Measurements from ENCODE around the gene LCE1C.

The LCE1C gene, protein sequence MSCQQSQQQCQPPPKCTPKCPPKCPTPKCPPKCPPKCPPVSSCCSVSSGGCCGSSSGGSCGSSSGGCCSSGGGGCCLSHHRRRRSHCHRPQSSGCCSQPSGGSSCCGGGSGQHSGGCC

DNA sequence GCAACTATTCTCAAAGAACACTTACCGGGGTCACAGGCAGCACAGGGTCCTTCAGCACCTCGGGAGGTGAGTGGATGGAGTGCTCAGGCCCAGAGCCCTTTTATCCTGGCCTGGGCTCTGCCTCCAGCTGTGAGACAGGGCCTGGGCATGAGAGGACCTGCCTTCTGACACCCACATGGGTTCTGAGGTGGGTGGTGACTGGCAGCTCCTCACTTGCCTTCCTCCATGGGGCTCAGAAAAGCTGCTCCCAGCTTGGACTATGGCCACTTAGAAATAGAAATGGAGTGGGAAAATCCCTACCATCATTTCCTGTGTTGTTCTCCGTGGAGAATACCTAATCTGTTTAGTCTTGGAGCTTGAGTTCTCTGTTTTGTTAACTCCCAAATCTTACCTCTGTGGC is at the start of gene LCE1C:
Gene LCE1C, minus strand, starts transcription at position 76 of the 400 bp plus-strand sequence. CDS start 1,173 bp downstream, outside the sequence.
- no peak for DNase-seq

DNA sequence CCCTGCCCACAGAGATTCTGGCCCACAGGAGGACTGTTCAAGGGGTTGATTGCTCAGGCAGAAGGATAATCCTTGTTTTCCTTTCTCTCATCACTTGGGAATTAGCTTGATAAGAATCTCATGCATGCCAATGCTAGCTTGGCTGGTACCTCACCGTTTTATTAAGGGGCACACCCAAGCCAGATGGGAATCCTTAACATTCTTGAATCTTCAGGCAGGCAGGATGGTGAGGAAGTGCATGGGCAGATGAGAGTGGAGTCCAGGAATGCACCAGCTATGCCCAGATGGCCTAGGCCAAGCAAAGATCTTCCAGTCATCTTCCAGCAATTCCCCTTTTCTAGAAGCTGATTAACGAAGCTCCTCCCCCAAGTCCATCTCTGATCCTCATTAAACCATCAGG is 49.2 kb upstream of the LCE1C start:
- DNase-seq, result no peak

DNA sequence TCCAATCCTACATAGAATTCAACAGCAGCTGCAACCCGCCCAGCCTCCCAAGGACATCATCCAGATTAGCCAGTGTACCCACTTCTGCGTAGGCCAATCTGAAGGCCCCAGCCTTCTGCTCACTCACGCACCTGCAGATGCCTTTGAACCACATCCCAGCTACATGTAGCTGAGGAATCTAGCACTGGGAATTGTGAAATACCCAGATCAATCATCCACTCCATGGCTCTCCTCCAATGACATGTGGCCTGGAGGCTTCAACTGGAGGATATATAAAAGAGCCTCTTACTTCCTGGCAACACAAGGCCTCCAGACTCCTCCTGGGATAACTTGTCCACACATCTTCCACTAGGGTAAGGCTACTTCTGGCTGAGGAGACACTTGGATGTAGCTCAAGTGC is 36.1 kb upstream of the LCE1C start, which contains the start of gene LCE6A:
Gene LCE6A, plus strand, starts transcription at position 301 of the 400 bp plus-strand sequence. CDS start 665 bp downstream, outside the sequence.
- no peak for DNase-seq

DNA sequence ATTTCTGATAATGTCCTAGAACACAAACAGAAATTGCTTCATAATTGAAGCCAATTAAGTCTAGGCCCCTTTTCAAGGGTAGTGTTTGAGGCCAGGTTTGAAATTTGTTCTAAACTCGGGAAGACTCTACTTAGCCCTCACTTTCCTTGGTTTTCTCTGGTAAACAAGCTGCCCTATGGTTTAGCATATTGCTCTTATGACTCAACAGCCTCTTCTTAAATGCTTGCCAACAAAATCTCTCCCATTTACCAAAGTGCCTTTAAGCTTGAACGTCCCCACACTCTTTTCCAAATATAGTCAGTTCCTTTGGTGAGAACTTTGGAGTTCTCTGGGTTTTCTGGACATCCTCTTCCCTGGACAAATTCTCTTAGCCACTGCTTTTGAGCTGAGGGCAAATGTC is 30.4 kb upstream of the LCE1C start:
- no peak for DNase-seq

DNA sequence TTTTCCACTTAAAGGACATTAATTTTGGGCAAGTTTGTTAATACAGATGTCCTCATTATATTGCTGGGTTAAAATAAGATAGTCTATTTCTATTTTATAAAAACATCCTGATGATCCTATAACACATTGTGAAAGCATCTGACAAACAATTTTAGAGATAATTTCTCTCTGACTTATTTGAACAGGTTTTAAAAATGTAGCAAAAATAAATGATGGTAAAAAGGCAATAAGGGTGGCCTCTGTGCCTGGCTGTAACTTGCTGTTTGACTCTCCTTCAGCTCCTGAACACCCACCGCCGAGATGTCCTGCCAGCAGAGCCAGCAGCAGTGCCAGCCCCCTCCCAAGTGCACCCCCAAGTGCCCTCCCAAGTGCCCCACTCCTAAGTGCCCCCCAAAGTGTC is 20.7 kb upstream of the LCE1C start, which contains the start of gene LCE1A:
Gene LCE1A, plus strand, starts transcription at position 301 of the 400 bp plus-strand sequence. Its CDS starts 0 bp downstream, at position 301.
- DNase-seq, result no peak

DNA sequence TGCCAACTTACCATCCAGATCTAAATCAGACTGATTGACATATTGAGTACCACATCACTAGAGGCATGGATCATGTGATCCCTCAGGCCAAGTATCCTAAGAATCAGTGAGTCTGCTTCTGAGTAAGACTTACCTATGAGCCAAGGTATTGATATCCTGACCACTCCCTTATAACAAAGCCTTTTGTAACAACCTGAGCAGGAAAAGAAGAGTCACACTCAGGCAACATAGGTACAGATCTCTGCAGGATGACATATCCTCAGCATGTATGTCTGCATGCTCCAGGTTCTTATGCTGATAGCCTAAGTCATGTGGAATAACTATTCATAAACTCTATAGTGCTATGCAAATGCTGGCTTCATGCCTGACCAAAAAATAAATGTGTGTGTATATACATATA is 18.5 kb upstream of the LCE1C start:
- no peak for DNase-seq

DNA sequence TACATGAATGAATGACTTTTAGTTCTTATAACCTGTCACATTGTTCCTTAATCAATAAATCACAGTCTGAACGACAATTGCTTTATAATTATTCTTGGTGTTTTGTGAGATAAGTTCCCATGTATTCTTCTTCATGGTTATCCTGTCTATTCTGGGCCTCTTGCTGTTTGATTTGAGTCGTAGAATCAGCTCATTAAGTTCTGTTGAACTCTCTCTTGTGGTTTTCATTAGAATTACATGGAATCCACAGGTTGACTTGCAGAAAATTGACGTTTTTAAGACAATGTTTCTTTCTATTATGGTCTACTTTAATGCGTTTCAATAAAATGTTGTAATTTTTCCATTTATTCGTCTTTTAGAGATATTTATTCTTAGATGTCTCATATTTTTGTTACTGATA is 16.8 kb upstream of the LCE1C start:
- DNase-seq, result no peak

DNA sequence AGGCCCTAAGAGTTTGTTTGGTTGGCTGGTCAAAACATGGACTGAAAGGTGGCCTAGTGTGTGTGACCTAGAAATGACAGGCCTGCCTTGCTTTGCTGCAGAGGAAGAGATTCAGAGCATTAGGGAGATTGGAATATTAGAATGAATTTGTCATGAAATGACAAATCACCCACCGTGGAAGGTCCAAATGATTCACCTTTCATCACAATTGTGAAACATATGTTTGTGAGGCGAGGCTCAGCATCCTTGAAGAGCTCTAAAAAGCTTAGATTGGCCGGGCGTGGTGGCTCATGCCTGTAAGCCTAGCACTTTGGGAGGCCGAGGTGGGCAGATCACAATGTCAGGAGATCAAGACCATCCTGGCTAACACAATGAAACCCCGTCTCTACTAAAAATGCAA is 10.9 kb upstream of the LCE1C start:
- DNase-seq, result no peak

DNA sequence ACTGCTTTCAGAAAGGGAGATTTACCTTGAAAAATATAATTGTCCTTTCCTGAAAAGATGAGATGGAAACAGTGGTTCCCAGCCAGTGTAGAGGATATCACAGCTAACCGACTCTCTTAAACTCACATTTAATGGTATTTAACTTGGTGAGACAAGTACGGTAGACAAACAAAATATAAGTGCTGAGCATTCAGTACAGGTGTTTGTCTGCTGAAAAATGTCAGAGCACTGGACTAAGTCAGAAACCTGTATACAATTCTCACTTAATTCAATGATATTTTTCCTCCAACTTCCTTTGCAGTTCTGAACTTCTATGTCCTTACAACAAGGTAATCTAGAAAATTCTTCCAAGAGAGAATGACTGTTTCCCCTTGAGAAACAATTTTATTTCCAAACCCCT is 5.2 kb upstream of the LCE1C start, which contains the start of gene LCE1B:
Gene LCE1B, plus strand, starts transcription at position 301 of the 400 bp plus-strand sequence. CDS start 476 bp downstream, outside the sequence.
- DNase-seq, result no peak

DNA sequence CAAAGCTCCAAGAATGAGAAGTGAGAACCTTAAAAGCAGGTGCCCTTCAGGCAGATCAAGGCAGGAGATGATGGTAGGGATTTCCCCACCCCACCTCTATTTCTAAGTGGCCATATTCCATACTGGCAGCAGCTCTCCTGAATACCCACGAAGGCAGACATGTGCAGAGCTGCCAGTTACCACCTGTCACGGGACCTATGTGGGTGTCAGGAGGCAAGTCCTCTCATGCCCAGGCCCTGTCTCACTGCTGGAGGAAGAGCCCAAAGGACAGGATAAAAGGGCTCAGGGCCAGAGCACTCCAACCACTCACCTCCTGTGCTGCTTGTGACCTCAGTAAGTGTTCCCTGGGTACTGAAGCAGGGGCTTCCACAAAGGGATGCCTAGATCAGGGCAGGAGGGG is 4.6 kb upstream of the LCE1C start:
- no peak for DNase-seq

DNA sequence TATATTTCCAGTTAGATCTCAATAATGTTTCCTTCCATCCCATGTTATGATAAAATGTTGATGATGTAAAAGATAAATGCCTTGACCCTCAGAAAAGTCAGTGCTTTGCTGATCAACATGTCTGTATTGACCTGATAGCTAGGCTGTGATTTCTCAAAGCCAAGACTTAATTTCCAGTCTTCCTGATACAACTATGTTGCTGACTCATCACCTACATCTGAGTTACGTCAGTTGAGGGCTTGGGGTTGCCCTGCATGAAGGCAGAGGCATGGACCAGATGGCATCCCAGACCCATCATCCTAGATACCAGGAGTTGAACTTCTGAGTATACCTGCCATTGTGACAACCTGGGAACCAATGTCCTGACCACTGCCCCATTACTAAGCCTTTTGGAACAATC is 5.1 kb downstream of the LCE1C start:
- DNase-seq, result no peak

DNA sequence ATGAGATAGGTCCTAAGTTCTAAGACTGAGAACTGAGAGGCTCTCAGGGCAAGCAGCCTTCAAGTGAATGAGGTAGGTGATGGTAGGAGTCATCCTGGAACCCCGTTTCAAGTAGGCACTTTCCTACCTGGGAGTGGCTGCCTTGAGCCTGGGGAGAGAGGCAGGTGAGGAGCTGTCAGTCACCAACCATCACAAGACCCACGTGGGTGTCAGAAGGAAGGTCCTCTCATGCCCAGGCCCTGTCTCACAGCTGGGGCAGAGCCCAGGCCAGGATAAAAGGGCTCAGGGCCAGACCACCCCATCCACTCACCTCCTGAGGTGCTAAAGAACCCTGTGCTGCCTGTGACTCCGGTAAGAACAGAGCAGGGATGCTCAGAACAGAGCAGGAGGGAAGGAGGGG is 10.0 kb downstream of the LCE1C start, which contains the start of gene LCE1D:
Gene LCE1D, plus strand, starts transcription at position 301 of the 400 bp plus-strand sequence. CDS start 1,074 bp downstream, outside the sequence.
- DNase-seq, result no peak

DNA sequence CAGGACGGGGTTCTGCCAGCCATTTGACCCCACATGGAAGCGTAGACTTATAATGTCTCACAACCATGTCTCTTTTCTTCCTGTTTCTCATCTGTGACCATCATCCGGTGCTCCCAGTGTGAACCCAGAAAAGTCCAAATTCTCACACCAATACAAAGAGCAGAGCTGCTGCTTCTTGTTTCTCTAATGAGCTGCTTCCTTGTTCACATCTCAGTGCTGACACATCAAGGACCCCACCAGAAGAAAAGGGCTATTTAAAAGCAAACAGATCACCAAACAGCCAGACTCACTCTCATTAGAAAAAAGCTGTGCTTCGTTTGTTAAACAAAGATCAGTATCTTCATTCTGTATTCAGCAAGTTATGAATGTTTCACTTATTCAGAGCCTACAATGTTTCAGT is 10.8 kb downstream of the LCE1C start:
- DNase-seq, result no peak

DNA sequence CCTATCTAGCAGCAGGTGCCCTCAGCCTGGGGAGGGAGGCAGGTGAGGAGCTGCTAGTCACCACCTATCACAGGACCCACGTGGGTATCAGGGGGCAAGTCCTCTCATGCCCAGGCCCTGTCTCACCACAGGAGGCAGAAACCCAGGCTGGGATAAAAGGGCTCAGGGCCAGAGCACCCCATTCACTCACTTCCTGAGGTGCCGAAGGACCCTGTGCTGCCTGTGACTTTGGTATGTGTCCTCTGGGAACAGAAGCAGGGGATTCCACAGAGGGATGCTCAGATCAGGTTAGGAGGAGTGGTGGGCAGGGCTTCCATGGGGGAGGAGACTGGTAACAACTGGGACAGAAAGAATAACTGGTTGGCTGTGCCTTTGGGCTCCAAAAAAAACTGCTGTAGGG is 20.4 kb downstream of the LCE1C start, which contains the start of gene LCE1E:
Gene LCE1E, plus strand, starts transcription at position 181 of the 400 bp plus-strand sequence. CDS start 1,043 bp downstream, outside the sequence.
- no peak for DNase-seq

DNA sequence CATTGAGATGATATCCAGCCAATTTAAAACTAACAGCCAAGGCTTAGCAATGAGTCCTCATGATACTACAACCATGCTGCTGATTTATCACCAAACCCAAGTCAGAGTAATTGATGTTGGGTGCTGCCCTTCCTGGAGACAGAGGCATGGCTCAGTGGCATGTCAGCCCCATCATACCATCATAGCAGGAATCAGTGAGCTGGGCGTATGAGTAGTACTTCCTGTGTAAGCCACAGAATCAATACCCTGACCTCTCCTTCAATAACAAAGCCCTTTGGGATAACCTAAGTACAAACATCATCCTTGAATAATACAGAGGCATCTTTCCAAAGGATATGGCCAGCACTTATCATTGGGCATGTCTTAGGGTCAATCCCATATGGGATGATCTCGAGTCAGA is 23.4 kb downstream of the LCE1C start:
- DNase-seq, result no peak

DNA sequence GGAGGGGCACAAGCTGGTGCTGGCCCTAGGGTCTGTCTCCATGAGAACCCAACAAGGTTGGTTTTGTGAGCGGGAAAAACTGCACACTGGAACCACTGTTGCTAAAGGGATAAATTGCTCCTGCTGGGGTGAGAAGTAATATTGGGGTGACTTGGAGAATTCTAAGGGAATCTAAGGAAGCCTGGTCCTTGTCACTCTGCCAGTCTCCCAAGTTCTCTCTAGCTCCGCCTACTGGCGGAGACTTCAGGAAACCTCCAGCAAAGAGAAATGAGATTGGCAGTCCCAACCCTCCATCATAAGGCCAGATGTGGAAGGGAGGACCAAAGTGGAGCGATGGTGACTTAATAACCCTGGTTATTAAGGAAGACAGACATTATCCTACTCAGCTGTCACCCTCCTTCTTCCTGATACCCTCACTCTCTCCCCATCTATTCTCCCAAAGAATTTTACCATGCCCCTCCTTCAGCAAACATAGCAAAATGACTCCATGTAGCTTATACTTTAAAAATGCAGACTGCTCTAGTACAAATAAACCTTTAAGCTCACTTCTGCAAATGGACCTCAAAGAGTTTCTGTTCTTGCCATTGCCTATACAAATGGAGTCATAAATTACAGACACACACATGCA is 28.8 kb downstream of the LCE1C start:
- no peak for DNase-seq

DNA sequence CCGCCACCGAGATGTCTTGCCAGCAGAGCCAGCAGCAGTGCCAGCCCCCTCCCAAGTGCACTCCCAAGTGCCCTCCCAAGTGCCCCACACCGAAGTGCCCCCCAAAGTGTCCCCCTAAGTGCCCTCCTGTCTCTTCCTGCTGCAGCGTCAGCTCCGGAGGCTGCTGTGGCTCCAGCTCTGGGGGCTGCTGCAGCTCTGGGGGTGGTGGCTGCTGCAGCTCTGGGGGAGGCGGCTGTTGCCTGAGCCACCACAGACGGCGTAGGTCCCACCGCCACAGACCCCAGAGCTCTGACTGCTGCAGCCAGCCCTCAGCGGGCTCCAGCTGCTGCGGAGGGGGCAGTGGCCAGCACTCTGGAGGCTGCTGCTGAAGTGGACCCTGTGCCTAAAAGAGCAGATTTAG is 30.1 kb downstream of the LCE1C start:
- no peak for DNase-seq

DNA sequence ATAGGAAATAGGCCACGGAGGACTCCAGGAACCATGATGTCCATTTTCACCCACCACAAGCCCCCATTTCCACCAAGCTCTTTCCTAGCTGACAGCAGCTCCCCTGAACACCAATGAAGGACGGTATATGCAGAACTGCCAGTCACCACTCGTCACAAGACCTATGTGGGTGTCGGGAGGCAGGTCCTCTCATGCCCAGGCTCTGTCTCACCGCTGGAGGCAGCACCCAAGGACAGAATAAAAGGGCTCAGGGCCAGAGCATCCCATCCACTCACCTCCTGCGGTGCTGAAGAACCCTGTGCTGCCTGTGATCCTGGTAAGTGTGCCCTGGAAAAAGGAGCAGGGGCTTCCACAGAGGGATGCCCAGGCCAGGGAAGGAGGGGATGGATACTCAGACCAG is 31.6 kb downstream of the LCE1C start, which contains the start of gene LCE1F:
Gene LCE1F, plus strand, starts transcription at position 266 of the 400 bp plus-strand sequence. CDS start 1,232 bp downstream, outside the sequence.
- no peak for DNase-seq

DNA sequence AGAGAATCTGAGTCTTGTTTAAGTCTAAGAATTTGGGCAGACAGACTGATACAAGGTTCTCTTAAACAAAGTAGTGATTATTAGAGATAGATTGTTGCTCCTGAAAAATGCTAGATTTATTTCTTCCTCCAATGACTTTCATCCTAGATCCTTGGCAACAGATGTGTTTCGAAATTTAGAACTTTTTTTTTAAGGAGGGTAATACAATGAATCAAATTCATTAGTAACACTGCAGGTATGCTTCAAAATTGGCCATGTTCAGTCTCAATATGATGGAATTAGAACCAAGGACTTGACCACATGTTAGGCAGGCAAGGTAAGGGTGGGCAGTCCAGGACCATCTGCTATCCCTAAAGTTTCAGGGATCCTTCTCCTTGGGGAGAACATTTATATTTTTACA is 36.0 kb downstream of the LCE1C start:
- DNase-seq, result no peak

DNA sequence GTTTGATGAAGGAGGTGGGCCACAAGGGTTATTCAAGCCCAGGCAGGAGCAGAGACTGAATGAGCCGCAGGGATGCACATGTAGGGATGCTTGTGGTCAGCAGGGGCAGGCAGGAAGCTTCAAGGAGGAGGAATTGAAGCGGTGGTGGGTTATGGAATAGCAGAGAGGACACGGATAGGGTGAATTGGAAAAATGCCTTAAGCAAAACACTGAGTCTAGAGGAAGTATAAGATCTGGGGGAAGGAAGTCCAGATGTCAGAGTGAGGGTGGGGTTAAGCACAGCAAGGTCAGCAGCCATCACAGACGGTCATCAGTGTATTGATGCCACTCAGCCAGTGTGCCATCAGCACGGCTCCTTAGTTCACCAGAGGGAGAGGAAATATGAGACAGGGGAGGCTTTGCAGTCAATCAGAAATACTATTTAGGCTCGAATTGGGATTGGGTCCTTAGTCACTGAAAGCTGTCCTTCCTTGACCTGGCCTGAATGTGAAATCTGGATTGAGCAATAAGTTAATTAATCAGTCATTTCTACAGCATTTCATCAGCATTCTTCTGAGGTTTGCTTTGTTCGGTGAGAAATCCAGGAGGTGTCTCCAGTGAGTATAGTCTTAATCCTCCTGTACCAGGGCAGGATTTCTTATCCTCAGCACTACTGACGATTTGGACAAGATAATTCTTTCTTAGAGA is 37.5 kb downstream of the LCE1C start:
- no peak for DNase-seq

DNA sequence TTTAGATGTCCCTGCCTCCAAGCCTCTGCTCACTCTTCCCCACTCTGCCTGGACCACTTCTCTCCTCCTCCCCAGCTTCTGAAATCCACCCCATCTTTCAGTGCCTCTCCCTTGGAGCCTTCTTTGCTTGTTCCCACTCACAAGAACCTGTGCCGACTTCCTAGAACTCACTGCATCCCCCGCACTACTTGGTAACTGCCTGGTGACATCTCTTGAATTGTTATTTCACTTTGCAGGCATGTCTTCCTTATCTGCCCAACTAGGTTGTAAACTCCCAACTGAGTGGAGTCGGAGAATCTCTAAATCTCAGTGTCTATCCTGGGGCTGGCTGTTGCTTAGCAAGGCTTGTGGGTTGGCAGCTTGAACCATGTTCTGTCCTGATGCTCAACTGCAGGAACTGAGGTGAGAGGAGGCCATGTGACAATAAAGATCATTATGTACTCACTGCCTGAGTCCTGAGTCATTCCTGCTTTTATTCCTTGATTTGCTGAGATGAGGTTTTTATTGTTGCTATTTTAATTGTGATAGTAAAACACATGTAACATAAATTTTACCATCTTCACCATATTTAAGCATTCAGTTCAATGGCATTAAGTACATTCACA is 44.7 kb downstream of the LCE1C start:
- DNase-seq, result no peak

DNA sequence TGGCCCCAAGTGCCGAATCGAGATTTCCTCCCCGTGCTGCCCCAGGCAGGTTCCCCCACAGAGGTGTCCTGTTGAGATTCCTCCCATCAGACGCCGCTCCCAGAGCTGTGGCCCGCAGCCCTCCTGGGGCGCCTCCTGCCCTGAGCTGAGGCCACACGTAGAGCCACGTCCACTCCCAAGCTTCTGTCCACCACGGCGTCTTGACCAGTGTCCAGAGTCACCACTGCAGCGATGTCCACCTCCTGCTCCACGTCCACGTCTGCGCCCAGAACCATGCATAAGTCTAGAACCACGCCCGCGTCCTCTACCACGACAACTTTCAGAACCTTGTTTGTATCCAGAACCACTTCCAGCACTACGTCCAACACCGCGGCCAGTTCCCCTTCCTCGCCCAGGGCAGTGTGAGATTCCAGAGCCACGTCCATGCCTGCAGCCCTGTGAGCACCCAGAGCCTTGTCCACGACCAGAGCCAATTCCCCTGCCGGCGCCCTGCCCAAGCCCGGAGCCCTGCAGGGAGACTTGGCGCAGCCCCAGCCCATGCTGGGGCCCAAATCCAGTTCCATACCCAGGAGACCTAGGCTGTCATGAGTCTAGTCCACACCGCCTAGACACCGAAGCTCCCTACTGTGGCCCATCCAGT is 45.8 kb downstream of the LCE1C start:
- DNase-seq, result no peak
